Activated naive CD4-positive, alpha-beta T cell treated with anti-CD3 and anti-CD28 coated beads for 36 hours (primary cell): ENCODE measurements around the gene C10orf67. TPM values are rescaled to one million over a fixed set of nuclear protein-coding genes. Genes with fewer than 3 reads are reported as not detected.
"Not testable (repeated sequence)": the region's sequence is repeated elsewhere in the genome, so short reads cannot be mapped to it uniquely, and the experiment has no call there.

Experiments used
- CTCF ChIA-PET: fragments of 350-600 bp; sonication (Branson Sonifier 250); formaldehyde crosslinking; loops from one replicate; lab custom pipeline; 2021; ENCODE audit warnings: antibody characterized with exemption; lab: Charles Lee
- DNase-seq: peaks from one replicate; pipeline ENCODE4 v3.0.0-alpha.2; 2020
- H3K27ac Mint-ChIP-seq: one replicate; pipeline ENCODE4 v1.8.0; 2021; ENCODE audit warnings: mild to moderate bottlenecking, mixed read lengths
- H3K27me3 Mint-ChIP-seq: one replicate; pipeline ENCODE4 v1.8.0; 2021; ENCODE audit warnings: low read depth, mixed read lengths
- H3K36me3 Mint-ChIP-seq: one replicate; pipeline ENCODE4 v1.8.0; 2021; ENCODE audit warnings: low read depth, mixed read lengths
- H3K4me1 Mint-ChIP-seq: one replicate; pipeline ENCODE4 v1.8.0; 2021; ENCODE audit warnings: low read depth, mixed read lengths
- H3K4me3 Mint-ChIP-seq: one replicate; pipeline ENCODE4 v1.8.0; 2021; ENCODE audit warnings: mild to moderate bottlenecking, moderate library complexity, mixed read lengths
- H3K9me3 Mint-ChIP-seq: one replicate; pipeline ENCODE4 v1.8.0; 2021; ENCODE audit warnings: mixed read lengths
- intact Hi-C: fragments of 100-400 bp; cut with micrococcal nuclease; formaldehyde crosslinking; loops from one replicate; pipeline ENCODE4 v1.15.1; 2023
- total RNA-seq, 2 experiments: library from RNA; stranded (reverse); gene quantifications; one replicate each; pipeline ENCODE4 v1.2.3, GENCODE V29; 2021

The C10orf67 gene
- 1 to 10 TPM; 2.0 to 3.2 TPM for total RNA-seq

GRCh38 chr10:23344241-23344841 lies at the start of gene C10orf67:
TSS of gene C10orf67 (minus strand) at chr10:23344797. CDS start at chr10:23344774, 23 bp downstream.
- Mint-ChIP-seq H3K4me3 (peak within 1 kb of the TSS; percentile 82), H3K27ac (peak within 1 kb of the TSS; percentile 78), H3K27me3 (no peaks in the 10 kb centered on the region), H3K4me1 (peaks cover 37% of the 10 kb centered on the region), H3K9me3 (no peaks in the 10 kb centered on the region), H3K36me3 (no peaks in the 10 kb centered on the region)
- CTCF ChIA-PET, result interaction anchor here (0.6 to 2.1 kb wide), 3 partner anchors 29 to 194 kb away, joined by 3 to 5 read pairs (median 4); no protein-coding TSS in a partner anchor
- intact Hi-C loops, result loop anchor here (1.0 kb wide), 1 partner anchor 48 kb away; no protein-coding TSS in a partner anchor
- no peak for DNase-seq

GRCh38 chr10:23391821-23392220 lies 47.2 kb upstream of the C10orf67 start:
- CTCF ChIA-PET, result interaction anchor here (1.0 kb wide), 1 partner anchor 127 kb away, joined by 5 read pairs; no protein-coding TSS in a partner anchor
- Mint-ChIP-seq H3K4me1 (peaks cover 11% of the 10 kb centered on the region), H3K36me3 (no peaks in the 10 kb centered on the region), H3K27me3 (no peaks in the 10 kb centered on the region), H3K27ac (no peak overlapping the region), H3K4me3 (no peak overlapping the region), H3K9me3 (no peaks in the 10 kb centered on the region)
- intact Hi-C loops, result loop anchor here (1.0 to 2.0 kb wide), 4 partner anchors 20 to 55 kb away; partner anchors contain the start of gene C10orf67
- peak; percentile 51 for DNase-seq

GRCh38 chr10:23390809-23391208 lies 46.2 kb upstream of the C10orf67 start:
- Mint-ChIP-seq H3K4me3 (no peak overlapping the region), H3K27me3 (no peaks in the 10 kb centered on the region), H3K27ac (no peak overlapping the region), H3K9me3 (no peaks in the 10 kb centered on the region), H3K4me1 (peaks cover 11% of the 10 kb centered on the region), H3K36me3 (no peaks in the 10 kb centered on the region)
- CTCF ChIA-PET, result interaction anchor here (0.6 kb wide), 1 partner anchor 51 kb away, joined by 3 read pairs; no protein-coding TSS in a partner anchor
- no peak for DNase-seq
- intact Hi-C loops, result no loop called here

GRCh38 chr10:23390408-23390807 lies 45.8 kb upstream of the C10orf67 start:
- H3K4me3 Mint-ChIP-seq, DNase-seq, H3K36me3 Mint-ChIP-seq, CTCF ChIA-PET, H3K27me3 Mint-ChIP-seq, H3K27ac Mint-ChIP-seq, intact Hi-C loops, H3K9me3 Mint-ChIP-seq: not testable (repeated sequence)
- H3K4me1 Mint-ChIP-seq, result peaks cover 11% of the 10 kb centered on the region

GRCh38 chr10:23387516-23387915 lies 42.9 kb upstream of the C10orf67 start:
- H3K9me3 Mint-ChIP-seq, H3K4me3 Mint-ChIP-seq, intact Hi-C loops, DNase-seq, CTCF ChIA-PET, H3K27me3 Mint-ChIP-seq, H3K27ac Mint-ChIP-seq, H3K36me3 Mint-ChIP-seq, H3K4me1 Mint-ChIP-seq: not testable (repeated sequence)

- Mint-ChIP-seq H3K4me3 (no peak overlapping the region), H3K27me3 (no peaks in the 10 kb centered on the region), H3K9me3 (no peaks in the 10 kb centered on the region), H3K27ac (no peak overlapping the region), H3K36me3 (no peaks in the 10 kb centered on the region), H3K4me1 (no peaks in the 10 kb centered on the region)
- DNase-seq, result no peak
- CTCF ChIA-PET, result no interaction called here
- intact Hi-C loops, result no loop called here
These were observed 41.5 kb upstream of the C10orf67 start for GRCh38 chr10:23386052-23386451.

- Mint-ChIP-seq H3K4me3 (no peak overlapping the region), H3K27ac (no peak overlapping the region), H3K27me3 (no peaks in the 10 kb centered on the region), H3K4me1 (no peaks in the 10 kb centered on the region), H3K9me3 (no peaks in the 10 kb centered on the region), H3K36me3 (no peaks in the 10 kb centered on the region)
- CTCF ChIA-PET, result interaction anchor here (0.6 kb wide), 1 partner anchor 69 kb away, joined by 3 read pairs; no protein-coding TSS in a partner anchor
- no peak for DNase-seq
- intact Hi-C loops, result no loop called here
These were observed 39.8 kb upstream of the C10orf67 start for GRCh38 chr10:23384364-23384763.

- Mint-ChIP-seq H3K27ac (no peak overlapping the region), H3K4me3 (no peak overlapping the region), H3K36me3 (no peaks in the 10 kb centered on the region), H3K27me3 (no peaks in the 10 kb centered on the region), H3K9me3 (no peaks in the 10 kb centered on the region), H3K4me1 (no peaks in the 10 kb centered on the region)
- intact Hi-C loops, result no loop called here
- CTCF ChIA-PET, result no interaction called here
- DNase-seq, result no peak
These were observed 39.0 kb upstream of the C10orf67 start for GRCh38 chr10:23383637-23384036.

GRCh38 chr10:23381298-23382040 lies 36.9 kb upstream of the C10orf67 start:
- no peak for DNase-seq
- peaks cover under 1% of the 10 kb centered on the region for H3K4me1 Mint-ChIP-seq
- intact Hi-C loops, result no loop called here
- no peaks in the 10 kb centered on the region for H3K36me3 Mint-ChIP-seq
- H3K9me3 Mint-ChIP-seq, result no peaks in the 10 kb centered on the region
- no peak overlapping the region for H3K27ac Mint-ChIP-seq
- CTCF ChIA-PET, result no interaction called here
- no peaks in the 10 kb centered on the region for H3K27me3 Mint-ChIP-seq
- H3K4me3 Mint-ChIP-seq, result no peak overlapping the region

- H3K9me3 Mint-ChIP-seq, result no peaks in the 10 kb centered on the region
- no peak overlapping the region for H3K27ac Mint-ChIP-seq
- DNase-seq, result no peak
- H3K4me3 Mint-ChIP-seq, result no peak overlapping the region
- intact Hi-C loops, result no loop called here
- peaks cover 7% of the 10 kb centered on the region for H3K4me1 Mint-ChIP-seq
- H3K27me3 Mint-ChIP-seq, result no peaks in the 10 kb centered on the region
- no peaks in the 10 kb centered on the region for H3K36me3 Mint-ChIP-seq
- CTCF ChIA-PET, result no interaction called here
These were observed 35.1 kb upstream of the C10orf67 start for GRCh38 chr10:23379686-23380085.

- intact Hi-C loops, result no loop called here
- Mint-ChIP-seq H3K4me1 (peaks cover 9% of the 10 kb centered on the region), H3K4me3 (no peak overlapping the region), H3K36me3 (no peaks in the 10 kb centered on the region), H3K27me3 (no peaks in the 10 kb centered on the region), H3K27ac (no peak overlapping the region), H3K9me3 (peaks cover 4% of the 10 kb centered on the region)
- CTCF ChIA-PET, result interaction anchor here (0.6 to 1.2 kb wide), 4 partner anchors 13 to 108 kb away, joined by 3 read pairs; no protein-coding TSS in a partner anchor
- DNase-seq, result no peak
These were observed 31.6 kb upstream of the C10orf67 start for GRCh38 chr10:23376229-23376655.

GRCh38 chr10:23375366-23375765 lies 30.8 kb upstream of the C10orf67 start:
- intact Hi-C loops, result no loop called here
- H3K9me3 Mint-ChIP-seq, result peaks cover 4% of the 10 kb centered on the region
- H3K27ac Mint-ChIP-seq, result no peak overlapping the region
- no peak for DNase-seq
- peaks cover 16% of the 10 kb centered on the region for H3K4me1 Mint-ChIP-seq
- no peaks in the 10 kb centered on the region for H3K36me3 Mint-ChIP-seq
- no peaks in the 10 kb centered on the region for H3K27me3 Mint-ChIP-seq
- CTCF ChIA-PET, result interaction anchor here (1.2 kb wide), 1 partner anchor 13 kb away, joined by 3 read pairs; no protein-coding TSS in a partner anchor
- no peak overlapping the region for H3K4me3 Mint-ChIP-seq
